Measurements from ENCODE around the gene KRTAP10-5.
"Not testable (repeated sequence)": the region's sequence is repeated elsewhere in the genome, so short reads cannot be mapped to it uniquely, and the experiment has no call there.

The KRTAP10-5 gene

DNA sequence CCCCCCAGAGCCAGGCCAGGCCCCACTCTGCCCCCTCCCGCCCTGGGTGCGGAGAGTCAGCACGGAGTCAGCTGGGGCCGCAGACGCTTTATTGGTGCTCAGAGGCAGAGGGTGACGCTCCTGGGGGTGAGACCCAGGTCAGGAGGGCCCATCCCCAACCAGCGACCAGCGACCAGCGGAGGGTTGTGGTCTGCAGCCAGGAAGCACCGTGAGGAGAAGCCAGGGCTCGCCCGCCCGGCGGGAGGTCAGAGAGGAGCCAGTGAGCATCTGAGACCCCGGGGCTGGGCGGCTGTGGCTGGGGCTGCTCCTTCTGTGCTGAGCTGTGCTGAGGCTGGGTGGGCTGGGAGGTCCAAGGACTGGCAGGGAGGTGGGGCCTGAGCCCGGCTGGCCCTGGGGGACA lies 30.1 kb downstream of the KRTAP10-5 start:
- not testable (repeated sequence) for DNase-seq (ENCODE audit: low read depth in 2 of 2)

DNA sequence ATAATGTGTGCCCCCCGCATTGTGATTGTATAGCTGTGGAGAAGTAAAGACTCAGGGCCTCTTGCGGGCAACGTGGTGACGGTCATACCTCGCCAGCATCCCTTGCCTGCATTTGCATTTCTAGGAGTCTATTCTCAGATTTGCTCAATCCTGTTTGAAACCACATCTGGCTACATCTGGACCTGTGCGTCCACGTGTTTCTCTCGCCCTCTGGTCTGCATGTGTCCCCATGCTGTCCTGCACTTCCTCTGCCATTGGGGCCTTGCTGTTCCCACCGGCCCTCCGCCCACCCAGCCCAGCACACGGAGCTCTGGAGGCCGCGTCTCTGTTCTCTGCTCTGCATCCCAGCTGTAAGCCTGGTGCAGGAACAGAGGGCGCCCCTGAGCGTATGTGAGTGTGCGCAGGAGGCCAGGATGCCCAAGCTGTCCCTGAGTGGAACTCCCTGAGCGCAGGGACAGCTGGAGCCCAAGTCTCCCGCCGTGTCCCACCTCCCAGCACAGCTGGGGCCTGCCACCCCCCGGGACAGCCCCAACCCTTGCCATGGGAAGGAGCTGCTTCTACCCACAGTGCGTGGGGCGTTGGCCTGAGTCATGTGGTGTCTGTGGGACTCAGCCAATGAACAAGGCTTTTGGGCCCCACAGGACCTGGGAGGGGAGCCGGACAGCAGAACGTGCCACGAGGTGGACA lies 30.7 kb downstream of the KRTAP10-5 start:
- no peak for DNase-seq (ENCODE audit: low read depth in 2 of 2)

DNA sequence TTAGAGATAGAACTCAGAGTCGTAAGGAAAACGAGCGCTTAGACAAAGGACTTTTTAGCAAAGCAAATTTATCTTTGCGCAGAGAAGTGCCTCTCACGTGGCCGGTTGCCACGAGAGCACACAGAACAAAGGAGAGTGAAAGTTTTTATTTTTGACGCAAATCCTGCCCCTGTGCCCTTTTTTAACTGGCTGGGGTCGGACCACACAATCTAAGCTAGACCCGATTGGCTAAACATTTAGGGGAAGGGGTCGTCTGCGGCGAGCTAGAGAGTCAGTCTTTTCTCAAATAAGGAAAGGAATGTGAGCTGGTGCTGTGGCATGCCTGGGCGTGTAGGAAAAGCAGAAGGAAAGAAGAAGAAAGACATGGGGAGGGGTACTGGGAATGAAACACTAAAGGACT lies 31.5 kb downstream of the KRTAP10-5 start:
- DNase-seq (ENCODE audit: low read depth in 2 of 2): no peak

DNA sequence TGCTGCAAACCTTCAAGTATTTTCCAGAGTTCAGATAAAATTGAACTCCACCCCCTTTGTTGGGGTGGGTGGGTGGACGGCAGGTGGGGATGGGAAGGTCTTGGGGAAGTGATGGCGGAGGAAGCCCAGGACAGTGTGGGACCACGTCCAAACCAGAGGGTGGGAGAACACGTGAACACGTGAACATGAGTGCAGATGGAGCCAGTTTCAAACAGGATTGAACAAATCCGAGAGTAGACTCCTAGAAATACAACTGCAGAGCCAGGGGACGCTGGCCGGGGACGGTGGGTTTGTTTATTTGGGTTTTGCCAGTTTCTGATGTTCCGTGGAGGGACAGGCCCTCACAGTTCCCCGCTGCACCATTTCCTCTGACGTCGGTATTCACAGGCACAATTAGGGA lies 32.0 kb downstream of the KRTAP10-5 start:
- DNase-seq (ENCODE audit: low read depth in 2 of 2): no peak

DNA sequence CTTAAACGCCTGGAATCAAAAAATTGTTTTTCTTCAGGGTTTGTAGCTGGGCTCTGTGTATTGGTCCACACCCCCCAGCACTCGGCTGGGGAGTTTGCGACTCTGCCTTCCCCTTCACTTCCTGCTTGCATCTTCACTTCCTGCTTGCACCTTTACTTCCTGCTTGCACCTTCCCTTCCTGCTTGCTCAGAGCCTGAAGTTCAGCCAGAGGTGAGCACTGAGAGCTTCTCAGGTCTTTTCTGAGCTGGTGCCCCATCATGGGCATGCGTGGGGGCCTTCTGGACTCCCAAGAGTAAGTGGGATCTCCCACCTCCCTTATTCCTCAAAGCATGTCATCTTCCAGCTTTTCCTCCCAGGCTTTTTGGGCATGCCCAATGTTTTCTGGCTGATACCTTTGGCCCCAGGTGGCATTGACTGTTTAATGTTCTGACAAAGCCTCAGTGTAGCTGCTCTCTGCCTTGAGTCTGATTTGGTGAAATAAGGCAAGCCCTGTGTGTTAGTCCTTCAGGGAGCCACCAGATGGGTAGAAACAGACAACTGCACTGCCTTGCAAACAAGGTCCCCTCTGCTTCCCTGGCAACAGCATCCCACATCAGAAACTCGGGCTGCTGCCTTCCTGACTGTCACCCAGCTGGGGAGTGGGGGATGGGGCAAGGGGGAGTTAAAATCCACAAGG lies 32.6 kb downstream of the KRTAP10-5 start:
- peak in 1 of 2 donors; percentile 12 for DNase-seq (ENCODE audit: low read depth in 2 of 2)

DNA sequence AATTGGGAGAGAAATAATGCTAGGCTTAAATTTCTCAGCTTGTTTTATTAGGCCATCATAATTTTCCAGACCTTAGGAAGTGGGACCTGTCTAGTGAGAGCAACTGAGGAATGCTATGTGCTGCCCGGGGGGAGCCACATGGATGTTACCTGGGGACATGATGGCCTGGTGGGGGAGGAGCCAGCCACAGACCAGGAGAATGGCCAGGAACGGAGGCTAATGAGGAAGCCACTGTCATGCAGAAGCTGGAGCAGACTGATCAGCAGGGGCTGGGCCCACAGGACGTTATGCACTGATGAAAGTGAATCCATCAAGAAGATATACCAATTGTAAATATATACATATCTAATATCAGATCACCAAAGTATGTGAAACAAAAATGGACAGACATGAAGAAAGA lies 35.8 kb downstream of the KRTAP10-5 start:
- DNase-seq (ENCODE audit: low read depth in 2 of 2): no peak

DNA sequence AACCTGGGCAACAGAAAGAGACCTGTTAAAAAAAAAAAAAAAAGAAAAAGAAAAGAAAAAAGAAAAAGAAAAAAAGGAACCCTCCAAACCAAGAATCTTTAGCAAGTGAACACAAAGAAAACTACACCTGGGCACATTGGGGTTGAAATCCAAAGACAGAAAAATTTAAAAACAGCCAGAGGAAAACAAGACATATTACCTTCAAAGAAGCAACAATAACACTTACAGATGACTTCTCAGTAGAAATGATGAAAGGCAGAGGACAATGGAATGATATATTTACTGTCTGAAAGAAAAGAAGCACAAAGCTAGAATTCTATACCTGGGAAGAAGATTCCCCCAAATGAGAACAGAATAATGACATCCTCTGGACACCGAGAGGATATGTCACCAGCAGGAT lies 37.7 kb downstream of the KRTAP10-5 start:
- no peak for DNase-seq (ENCODE audit: low read depth in 2 of 2)

DNA sequence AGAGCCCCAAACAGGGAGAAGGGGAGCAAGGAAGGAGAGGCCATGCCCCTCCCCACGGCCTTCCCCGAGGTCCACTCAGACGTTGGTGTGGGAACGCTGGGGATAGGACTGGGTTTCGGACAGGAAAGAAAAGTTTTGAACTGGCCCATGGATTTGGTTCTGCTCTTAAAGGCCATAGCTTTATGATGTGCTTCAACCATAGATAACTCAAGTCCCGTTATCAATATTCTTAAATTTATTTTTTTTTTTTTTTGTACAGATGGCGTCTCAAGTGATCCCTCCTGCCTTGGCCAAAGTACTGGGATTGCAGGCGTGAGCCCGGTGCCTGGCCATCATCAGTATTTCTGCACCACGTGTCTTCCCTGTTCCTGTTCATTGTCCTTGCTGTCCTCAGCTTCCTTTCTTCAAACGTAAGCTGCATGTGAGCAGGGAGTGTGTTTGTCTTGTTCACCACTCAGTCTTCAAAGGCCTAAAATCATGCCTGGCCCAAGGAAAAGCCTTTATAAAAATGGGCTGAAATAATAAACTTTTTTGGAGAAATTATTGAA lies 39.6 kb downstream of the KRTAP10-5 start:
- no peak for DNase-seq (ENCODE audit: low read depth in 2 of 2)

DNA sequence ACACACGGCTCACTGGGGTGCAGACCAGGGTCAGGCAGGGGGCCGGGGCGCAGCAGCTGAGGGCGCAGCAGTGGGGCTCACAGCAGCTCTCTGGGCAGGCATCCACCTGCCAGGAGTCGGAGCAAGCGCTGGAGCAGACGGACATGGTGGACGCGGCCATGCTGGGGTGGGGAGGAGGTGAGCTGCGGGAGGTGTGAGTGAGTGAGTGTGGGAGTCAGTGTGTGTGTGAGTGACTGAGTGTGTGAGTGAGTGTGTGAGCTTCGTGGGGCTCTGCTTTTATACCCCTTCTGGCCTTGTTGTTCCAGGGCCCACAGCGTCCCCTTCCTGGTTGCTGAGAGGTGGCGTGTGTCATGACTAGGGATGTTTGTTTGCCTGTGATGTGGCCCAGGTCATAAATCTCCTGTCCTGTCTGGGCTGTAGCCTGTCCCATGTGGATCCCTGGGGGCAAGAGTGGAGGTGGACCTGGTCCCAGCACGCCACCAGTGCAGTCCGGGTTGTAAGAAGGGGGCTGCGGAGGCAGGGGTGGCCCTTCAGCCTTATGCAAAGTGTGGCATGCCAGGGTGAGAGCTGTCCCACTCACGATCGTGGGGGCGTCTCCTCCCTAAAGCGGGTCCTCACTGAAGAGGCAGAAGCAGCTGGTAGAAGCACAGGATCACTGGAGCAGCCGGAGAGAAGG lies 40.3 kb downstream of the KRTAP10-5 start, which contains the start of gene KRTAP10-1:
TSS of gene KRTAP10-1 (minus strand) at position 205 of the 676 bp plus-strand sequence. CDS start at position 160, 45 bp downstream.
- DNase-seq (ENCODE audit: low read depth in 2 of 2): no peak

DNA sequence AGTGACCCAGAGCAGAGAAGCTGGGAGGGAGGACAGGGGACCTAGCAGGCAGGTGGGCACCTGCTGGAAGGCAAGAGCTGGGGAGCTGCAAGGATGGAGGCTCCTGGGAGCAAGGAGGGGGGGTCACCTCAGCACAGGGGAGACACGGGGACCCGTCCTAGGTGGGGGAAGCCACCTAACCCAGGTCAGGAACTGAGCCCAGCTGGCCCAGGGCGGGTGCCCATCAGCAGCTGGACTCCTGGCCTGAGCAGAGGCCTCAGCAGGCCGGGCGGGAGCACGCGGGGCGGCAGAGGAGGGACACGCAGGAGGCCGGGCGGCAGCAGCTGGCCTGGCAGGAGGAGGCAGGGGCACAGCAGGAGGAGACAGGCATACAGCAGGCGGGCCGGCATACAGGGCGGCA lies 41.4 kb downstream of the KRTAP10-5 start:
- DNase-seq (ENCODE audit: low read depth in 2 of 2): no peak

DNA sequence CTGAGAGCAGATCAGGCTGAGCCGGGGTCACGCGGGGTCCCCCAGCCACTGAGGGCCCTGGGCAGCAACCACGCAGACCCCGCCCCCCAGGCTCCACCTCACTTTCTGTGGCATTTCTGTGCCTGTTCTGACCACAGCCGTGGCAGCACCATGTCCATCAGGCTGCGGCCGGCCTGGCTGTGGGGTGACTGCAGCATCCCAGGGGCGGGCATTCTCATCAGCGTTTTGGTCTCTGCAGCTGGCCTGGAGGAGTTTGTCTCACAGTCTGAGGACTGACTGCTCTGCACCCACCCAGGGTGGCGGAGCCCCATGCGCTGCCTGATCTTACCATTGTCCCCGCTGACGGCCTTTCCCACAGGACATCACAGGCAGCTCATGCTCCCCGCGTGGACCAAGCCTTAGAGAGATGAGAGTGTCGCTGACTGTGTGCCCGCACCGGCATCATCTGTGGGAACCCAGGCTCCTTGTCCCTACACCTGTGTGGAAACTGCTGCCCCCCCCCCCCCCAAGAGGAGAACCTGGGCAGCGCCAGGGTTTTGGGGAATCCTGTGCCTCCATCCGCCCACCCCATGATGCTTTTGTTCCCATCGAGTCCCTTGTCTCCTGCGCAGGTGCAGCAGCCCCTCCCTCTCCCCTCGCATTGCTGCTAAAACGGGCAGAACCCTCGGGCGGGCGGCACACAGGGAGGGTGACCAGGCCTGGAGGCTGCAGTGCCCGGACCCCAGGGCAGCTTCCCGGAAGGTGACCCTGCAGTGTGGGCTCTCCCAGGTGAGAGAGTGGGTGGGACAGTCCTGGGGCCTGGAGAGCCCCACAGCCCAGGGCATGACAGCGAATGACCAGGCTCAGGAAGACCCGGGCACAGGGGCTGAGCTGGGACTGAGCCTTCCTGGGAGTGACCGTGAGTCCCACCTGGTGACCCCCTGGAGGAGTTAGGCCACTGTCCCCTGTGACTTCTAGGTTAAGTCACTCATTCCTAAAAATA lies 42.2 kb downstream of the KRTAP10-5 start:
- DNase-seq (ENCODE audit: low read depth in 2 of 2): no peak

DNA sequence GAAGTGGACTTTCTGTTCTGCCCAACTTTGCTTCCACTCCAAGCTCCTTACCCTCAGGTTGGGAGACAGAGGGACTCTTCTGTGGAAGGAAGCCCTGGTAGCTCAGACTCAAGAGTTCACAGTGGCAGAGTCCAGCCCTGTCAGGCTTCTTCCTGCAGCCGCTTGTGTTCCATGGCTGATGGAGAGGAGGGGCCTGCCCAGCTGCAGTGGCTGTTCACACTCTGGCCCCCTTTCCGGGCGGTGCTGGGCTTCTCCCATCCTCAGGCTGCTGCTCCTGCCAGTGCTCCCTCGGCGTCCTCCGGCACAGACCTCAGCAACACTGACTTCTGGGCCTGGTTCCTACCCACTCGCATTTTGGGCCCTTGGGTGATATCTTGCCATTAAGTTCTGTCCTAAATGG lies 44.4 kb downstream of the KRTAP10-5 start:
- DNase-seq (ENCODE audit: low read depth in 2 of 2): no peak

DNA sequence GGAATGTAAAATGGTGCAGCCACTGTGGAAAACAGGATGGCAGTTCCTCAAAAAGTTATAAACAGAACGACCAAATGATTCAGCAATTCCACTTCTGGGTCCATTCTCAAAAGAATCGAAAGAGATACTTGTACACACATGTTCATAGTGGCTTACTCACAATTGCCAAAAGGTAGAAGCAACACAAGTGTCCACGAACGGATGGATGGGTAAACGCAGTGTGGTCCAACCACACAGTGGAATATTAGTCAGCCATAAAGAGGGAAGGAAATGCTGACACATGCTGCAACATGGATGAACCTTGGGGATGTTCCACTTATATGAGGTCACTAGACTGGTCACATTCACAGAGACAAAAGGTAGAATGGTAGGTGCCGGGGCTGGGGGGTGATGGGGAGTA lies 45.7 kb downstream of the KRTAP10-5 start:
- DNase-seq (ENCODE audit: low read depth in 2 of 2): no peak

DNA sequence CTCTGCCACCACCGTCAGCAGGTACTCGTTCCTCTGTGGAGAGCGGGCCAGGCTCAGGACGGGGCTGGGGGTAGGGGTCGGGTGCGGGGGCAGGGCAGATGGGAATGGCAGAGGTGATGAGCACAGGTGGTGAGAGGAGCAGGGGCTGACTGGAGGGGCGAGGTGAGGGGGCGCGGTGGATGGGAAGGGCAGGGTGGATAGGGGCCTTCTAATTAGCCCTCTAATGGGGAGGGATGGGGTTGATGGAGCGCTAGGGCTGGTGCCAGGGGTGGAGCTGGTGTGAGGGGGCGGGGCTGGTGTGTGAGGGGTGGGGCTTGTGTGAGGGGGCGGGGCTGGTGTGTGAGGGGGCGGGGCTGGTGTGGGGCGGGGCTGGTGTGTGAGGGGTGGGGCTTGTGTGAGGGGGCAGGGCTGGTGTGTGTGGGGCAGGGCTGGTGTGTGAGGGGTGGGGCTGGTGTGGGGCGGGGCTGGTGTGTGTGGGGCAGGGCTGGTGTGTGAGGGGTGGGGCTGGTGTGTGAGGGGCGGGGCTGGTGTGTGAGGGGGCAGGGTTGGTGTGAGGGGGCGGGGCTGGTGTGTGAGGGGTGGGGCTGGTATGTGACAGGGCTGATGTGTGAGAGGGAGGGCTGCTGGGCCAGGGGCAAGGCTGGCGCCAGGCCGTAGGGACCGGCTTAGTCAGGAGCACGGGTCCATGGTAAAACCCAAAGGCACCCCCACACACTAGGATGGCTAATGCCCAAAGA lies 46.3 kb downstream of the KRTAP10-5 start:
- no peak for DNase-seq (ENCODE audit: low read depth in 2 of 2)

DNA sequence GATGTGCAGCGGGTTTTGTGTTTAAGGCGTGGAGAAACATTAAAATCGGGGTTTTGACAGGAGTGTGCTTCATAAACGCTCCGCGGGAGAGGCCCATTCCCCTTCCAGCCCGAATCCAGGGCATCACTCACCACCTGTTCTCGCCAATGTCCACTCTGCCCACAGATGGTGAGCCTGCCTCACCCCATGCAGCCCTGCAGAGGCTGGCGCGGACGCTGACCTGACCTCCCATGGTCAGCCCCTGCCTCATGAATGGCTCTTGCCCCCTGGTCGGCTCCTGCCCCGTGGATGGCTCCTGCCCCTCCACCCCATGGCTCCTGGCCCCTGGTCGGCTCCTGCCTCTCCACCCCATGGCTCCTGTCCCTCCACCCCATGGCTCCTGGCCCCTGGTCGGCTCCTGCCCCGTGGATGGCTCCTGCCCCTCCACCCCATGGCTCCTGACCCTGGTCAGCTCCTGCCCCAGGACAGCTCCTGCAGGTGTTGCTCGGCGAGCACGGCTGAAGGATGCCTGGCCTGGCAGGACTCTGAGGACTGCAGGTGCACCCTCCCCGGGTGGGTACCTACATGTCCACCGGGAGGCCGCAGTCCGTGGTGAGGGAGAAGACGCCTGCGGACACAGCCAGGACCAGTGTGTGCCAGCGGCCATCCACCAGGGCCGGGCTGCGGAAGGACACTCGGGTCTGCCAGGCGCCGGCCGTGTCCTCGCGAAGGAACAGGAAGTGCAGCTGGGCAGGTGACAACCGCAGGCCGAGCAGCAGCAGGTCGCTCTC lies 47.1 kb downstream of the KRTAP10-5 start:
- no peak for DNase-seq (ENCODE audit: low read depth in 2 of 2)

DNA sequence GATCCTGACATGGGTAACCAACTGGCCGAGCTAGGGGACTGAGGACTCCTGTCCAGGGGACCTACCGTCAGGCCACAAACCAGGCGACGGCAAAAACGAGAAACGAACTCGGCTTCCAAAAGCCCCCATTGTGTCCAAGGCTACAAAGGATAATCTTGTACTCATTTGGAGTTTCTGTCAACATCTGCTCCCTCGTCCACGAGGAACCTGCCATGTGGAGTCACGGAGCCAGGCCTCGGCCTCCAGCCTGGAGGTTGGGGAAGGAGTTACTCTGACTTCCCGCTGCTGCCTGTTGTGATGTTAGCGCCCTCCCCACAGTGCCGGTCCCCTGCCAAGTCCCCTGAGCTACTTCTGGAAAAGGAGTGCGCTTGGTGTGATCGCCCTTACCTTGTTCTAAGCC lies 47.7 kb downstream of the KRTAP10-5 start:
- no peak for DNase-seq (ENCODE audit: low read depth in 2 of 2)

DNA sequence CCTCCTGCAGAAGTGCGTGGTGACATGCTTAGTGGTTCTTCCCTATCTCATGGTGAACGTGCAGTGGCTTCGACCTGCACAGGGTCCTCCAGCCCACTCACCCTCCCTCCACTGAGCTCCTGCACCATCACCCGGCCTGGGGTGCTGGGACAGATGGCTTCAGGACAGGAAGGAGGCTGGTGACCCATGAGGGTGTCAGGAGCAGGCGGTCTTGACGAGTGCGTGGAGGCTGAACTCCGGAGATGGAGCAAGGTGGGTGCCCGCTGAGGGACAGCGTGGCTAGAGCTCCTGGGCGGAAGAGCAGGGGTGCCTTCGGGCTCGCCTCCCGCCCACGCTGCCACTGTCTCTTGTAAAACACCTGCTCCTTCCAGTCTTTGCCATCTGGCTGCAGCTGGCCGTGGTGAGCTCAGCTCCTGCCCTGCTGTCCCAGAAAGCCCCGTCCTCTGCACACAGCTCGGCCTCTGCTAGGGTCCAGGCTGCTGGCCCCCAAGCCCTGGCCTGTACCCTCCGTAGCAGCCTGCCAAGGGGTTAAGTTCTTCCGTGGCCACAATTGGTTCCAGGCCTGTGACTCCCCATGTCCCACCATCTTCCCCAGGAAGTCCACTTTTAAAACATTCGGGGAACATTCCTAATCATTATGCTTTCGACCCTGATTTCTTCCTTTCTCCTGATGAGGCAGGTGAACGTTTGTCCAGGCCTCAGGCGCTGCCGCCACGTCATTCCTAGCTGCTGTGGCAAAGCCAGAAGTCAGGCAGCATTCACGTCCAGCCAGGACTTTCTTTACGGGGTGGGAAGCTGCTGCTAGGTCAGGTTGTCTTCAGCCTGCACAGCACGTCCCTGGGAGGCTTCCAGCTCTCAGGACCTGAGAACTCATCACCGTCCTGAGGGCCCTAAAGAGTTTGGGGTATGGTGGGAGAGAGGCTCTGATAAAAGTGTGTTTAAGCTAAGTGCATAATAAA lies 48.5 kb downstream of the KRTAP10-5 start:
- DNase-seq (ENCODE audit: low read depth in 2 of 2): no peak

DNA sequence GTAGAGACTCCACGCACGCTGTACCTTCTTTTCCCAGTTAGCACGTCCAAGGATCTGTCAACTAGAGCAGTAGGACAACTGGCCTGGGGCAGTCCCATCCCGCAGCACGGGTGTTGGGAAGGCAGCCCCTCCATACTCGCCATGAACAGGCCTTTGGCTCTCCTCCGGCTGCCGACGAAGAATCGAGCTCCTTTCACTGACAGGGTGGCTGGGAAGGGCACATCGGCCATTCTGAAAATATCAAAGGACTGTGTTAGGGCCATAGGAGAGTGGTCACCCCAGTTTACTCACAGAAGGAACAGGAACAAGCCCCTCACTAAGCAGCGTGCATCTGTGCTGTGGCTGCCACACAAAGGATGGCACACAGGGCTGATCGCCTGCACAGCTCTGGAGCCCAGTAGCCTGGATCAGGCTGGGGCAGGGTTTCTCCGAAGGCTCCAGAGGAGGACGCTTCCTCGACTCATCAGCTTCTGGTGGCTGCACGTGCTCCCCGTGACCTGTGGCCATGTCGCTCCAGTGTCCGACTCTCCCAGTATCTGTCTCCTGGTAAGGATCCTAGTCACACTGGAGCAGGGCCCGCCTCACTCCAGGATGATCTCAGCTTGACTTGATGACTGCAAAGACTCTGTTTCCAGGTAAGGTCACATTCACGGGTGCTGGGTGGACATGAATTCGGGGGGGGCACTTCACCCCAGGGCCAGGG lies 49.4 kb downstream of the KRTAP10-5 start:
- DNase-seq (ENCODE audit: low read depth in 2 of 2): no peak

Data from activated CD8-positive, alpha-beta memory T cell treated with anti-CD3 and anti-CD28 coated beads for 4 hours (primary cell).